ENCODE data around the gene PAGR1. TPM values are rescaled to one million over a fixed set of nuclear protein-coding genes. Genes with fewer than 3 reads are reported as not detected.

The PAGR1 gene
- total and polyA plus RNA-seq, 2 of the 13 experiments (the other 11 are each of a cell fraction or from before 2014, with no cell fraction given), result 9.8 to 66.4 TPM

GRCh38 chr16:29848420-29849297 is 32.7 kb downstream of the PAGR1 start (continued):
- TF ChIP-seq HNRNPL (IDR thresholded peaks at IDR 0.05; ENCODE audit: low read depth, low read length) (0 out of 2 replicates have a peak, but pooled peaks have one; percentile 44), IKZF5 (CRISPR knock-in tag; IDR thresholded peaks at IDR 0.05) (peak; percentile 75; the same call in 1 of the 2 replicates), ZNF530 (CRISPR knock-in tag; IDR thresholded peaks at IDR 0.05; ENCODE audit: low read depth) (no peak), NBN (conservative IDR thresholded peaks at IDR 0.05) (no peak), POGK (CRISPR knock-in tag; conservative IDR thresholded peaks at IDR 0.05) (peak; percentile 77; the same call in 1 of the 2 replicates), PRDM4 (CRISPR knock-in tag; IDR thresholded peaks at IDR 0.05; ENCODE audit: borderline replicate concordance) (no peak), HDAC2 (CRISPR knock-in tag; IDR thresholded peaks at IDR 0.05) (peak; percentile 42; the same call in 1 of the 2 replicates), KLF16 (CRISPR knock-in tag; IDR thresholded peaks at IDR 0.05) (0 out of 4 replicates have a peak, but pooled peaks of 1 of the 2 experiments have one; percentile 56), ZNF768 (CRISPR knock-in tag; IDR thresholded peaks at IDR 0.05) (peak; percentile 85; the same call in 1 of the 2 replicates), NFATC3 (CRISPR knock-in tag; IDR thresholded peaks at IDR 0.05) (0 out of 2 replicates have a peak, but pooled peaks have one; percentile 27), MYC (CRISPR knock-in tag; IDR thresholded peaks at IDR 0.05; ENCODE audit: borderline replicate concordance) (peak; percentile 68; the same call in 1 of the 2 replicates), ZNF543 (CRISPR knock-in tag; IDR thresholded peaks at IDR 0.05) (no peak), NONO (IDR thresholded peaks at IDR 0.05) (no peak), NONO (CRISPR knock-in tag; conservative IDR thresholded peaks at IDR 0.05) (peak; percentile 72), ZNF264 (CRISPR knock-in tag; IDR thresholded peaks at IDR 0.05) (no peak), ZGPAT (CRISPR knock-in tag; IDR thresholded peaks at IDR 0.05) (peak; percentile 45; the same call in 1 of the 2 replicates), KDM1A (CRISPR knock-in tag; IDR thresholded peaks at IDR 0.05) (no peak)
- TF ChIP-seq, protein P1, sequence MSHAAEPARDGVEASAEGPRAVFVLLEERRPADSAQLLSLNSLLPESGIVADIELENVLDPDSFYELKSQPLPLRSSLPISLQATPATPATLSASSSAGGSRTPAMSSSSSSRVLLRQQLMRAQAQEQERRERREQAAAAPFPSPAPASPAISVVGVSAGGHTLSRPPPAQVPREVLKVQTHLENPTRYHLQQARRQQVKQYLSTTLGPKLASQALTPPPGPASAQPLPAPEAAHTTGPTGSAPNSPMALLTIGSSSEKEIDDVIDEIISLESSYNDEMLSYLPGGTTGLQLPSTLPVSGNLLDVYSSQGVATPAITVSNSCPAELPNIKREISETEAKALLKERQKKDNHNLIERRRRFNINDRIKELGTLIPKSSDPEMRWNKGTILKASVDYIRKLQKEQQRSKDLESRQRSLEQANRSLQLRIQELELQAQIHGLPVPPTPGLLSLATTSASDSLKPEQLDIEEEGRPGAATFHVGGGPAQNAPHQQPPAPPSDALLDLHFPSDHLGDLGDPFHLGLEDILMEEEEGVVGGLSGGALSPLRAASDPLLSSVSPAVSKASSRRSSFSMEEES (CRISPR knock-in tag; IDR thresholded peaks at IDR 0.05), result no peak
- TF ChIP-seq, protein P2, sequence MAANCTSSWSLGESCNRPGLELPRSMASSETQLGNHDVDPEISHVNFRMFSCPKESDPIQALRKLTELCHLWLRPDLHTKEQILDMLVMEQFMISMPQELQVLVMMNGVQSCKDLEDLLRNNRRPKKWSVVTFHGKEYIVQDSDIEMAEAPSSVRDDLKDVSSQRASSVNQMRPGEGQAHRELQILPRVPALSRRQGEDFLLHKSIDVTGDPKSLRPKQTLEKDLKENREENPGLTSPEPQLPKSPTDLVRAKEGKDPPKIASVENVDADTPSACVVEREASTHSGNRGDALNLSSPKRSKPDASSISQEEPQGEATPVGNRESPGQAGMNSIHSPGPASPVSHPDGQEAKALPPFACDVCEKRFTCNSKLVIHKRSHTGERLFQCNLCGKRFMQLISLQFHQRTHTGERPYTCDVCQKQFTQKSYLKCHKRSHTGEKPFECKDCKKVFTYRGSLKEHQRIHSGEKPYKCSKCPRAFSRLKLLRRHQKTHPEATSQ (CRISPR knock-in tag; IDR thresholded peaks at IDR 0.05; ENCODE audit: borderline replicate concordance), result no peak

Measured in HepG2 (cell line).